ENCODE results near the gene PIK3C2B. TPM values are rescaled to one million over a fixed set of nuclear protein-coding genes. Genes with fewer than 3 reads are reported as not detected.

The PIK3C2B gene
- total RNA-seq, 1 experiment from 2014 or later: 17.4 TPM

DNA sequence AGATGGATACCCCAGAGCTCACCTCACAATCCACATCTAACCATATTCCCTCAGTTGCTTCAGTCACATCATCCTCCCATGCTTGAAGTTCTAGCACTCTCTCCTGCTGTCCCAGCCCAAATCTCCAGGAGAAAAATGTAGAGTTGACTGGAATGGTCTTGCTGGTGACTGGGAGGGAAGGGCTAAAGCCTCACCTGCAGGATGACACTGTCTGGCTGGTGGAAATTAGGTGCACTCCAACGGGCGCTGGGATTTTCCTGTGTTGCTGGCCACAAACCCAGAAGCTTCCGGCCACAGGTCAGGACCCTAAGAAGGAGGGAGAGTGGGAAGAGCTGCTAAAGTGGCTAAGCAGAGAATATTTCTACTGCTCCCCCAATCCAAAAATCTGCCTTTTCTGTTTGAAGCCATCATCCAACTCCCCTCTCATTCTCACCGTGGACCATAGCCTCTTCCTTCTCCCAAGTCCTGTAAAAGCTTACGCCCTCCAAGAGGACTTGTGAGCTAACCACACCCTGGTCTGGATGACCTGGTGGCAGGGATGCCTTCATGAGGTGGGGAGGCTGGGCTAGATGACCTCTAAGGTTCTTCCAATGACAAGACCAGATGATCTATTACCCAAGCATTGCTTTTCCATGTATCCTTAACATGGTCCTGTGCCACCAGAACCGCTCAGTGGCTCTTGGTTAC lies 45.5 kb downstream of the PIK3C2B start (continued):
- TF ChIP-seq CTCF (IDR thresholded peaks at IDR 0.05 in 2 of 3, conservative IDR thresholded peaks at IDR 0.05 in 1 of 3; ENCODE audit: borderline replicate concordance in 1 of 3, insufficient read depth in 1 of 3, low read depth in 2 of 3, low read length in 2 of 3): no peak

GRCh38 chr1:204448344-204448964 lies 46.2 kb downstream of the PIK3C2B start:
- ChIA-PET POLR2A (interaction anchor here (1.1 kb wide), 1 partner anchor 17 kb away, joined by 3 read pairs; no protein-coding TSS in a partner anchor), RAD21 (ENCODE audit: low non-redundant PET in 1 of 2, low total read pairs in 2 of 2, uncharacterized antibody in 2 of 2, unreplicated experiment in 2 of 2) (interaction anchor here in 1 of 2 experiments (1.3 kb wide), 1 partner anchor 55 kb away, joined by 5 read pairs; no protein-coding TSS in a partner anchor), CTCF (interaction anchor here (1.5 to 3.1 kb wide), 3 partner anchors 17 to 55 kb away, joined by 3 to 33 read pairs (median 17); no protein-coding TSS in a partner anchor)
- Histone ChIP-seq H3K27me3 (ENCODE audit: insufficient read depth, low read length) (no peaks in the 10 kb centered on the region), H3K27ac (ENCODE audit: low read depth, low read length) (no peak overlapping the region), H3K9me2 (ENCODE audit: insufficient read depth) (no peaks in the 10 kb centered on the region), H3K4me1 (ENCODE audit: control insufficient read depth in 1 of 2, insufficient read depth in 2 of 2, low read length in 2 of 2) (peaks cover 17 to 45% of the 10 kb centered on the region in 2 experiments), H3K9ac (ENCODE audit: low read length) (no peak overlapping the region), H3K79me2 (ENCODE audit: insufficient read depth, low read length) (no peaks in the 10 kb centered on the region), H3K4me3 (replicated peaks in 1 of 2; ENCODE audit: low read depth in 1 of 2, low read length in 2 of 2) (no peak overlapping the region), H4K20me1 (ENCODE audit: insufficient read depth) (no peaks in the 10 kb centered on the region), H3K9me3 (ENCODE audit: control insufficient read depth in 1 of 2, insufficient read depth in 1 of 2, low read depth in 1 of 2, low read length in 2 of 2) (no peaks in the 10 kb centered on the region), H2AFZ (ENCODE audit: low read depth, low read length, poor library complexity, severe bottlenecking) (no peak overlapping the region), H3K4me2 (ENCODE audit: low read length) (peak overlapping the region; percentile 34), H3K36me3 (ENCODE audit: control insufficient read depth in 1 of 2, insufficient read depth in 2 of 2, low read length in 2 of 2) (peaks cover 0 to 2% of the 10 kb centered on the region in 2 experiments; a peak in 1 of 4 replicates)
- intact Hi-C loops (cut with micrococcal nuclease): loop anchor here (1.0 to 5.0 kb wide), 2 partner anchors 46 to 359 kb away; partner anchors contain the start of gene PIK3C2B
- TF ChIP-seq, protein P1, sequence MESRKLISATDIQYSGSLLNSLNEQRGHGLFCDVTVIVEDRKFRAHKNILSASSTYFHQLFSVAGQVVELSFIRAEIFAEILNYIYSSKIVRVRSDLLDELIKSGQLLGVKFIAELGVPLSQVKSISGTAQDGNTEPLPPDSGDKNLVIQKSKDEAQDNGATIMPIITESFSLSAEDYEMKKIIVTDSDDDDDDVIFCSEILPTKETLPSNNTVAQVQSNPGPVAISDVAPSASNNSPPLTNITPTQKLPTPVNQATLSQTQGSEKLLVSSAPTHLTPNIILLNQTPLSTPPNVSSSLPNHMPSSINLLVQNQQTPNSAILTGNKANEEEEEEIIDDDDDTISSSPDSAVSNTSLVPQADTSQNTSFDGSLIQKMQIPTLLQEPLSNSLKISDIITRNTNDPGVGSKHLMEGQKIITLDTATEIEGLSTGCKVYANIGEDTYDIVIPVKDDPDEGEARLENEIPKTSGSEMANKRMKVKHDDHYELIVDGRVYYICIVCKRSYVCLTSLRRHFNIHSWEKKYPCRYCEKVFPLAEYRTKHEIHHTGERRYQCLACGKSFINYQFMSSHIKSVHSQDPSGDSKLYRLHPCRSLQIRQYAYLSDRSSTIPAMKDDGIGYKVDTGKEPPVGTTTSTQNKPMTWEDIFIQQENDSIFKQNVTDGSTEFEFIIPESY (IDR thresholded peaks at IDR 0.05; ENCODE audit: extremely low read depth, insufficient replicate concordance, low read length): no peak
- peak; percentile 20; the same call in 1 of the 2 replicates for TF ChIP-seq FOSL1 (IDR thresholded peaks at IDR 0.05; ENCODE audit: low read depth)
- peak; percentile 54 for TF ChIP-seq SP1 (IDR thresholded peaks at IDR 0.05; ENCODE audit: low read depth)
- ATAC-seq (peak; percentile 59), DNase-seq (ENCODE audit: low read depth, low spot score) (peak; percentile 42)
- no TSS peak for BruUV-seq (replicated peaks)
